K562 (cell line): ENCODE measurements around the gene ITGAD. TPM values are rescaled to one million over a fixed set of nuclear protein-coding genes. Genes with fewer than 3 reads are reported as not detected.

Experiments used
- ARID3B ChIP-seq: fragments of 250-450 bp; sonication (Bioruptor Pico); IDR thresholded peaks from 2 replicates; pipeline ENCODE4 v1.4.0; 2020; ENCODE audit warnings: borderline replicate concordance
- ATF3 ChIP-seq, 2 experiments: fragments of 450-650 bp in 1 of 2; sonication (generic) in 1 of 2; formaldehyde crosslinking in 1 of 2; IDR thresholded peaks in 1 of 2; conservative IDR thresholded peaks in 1 of 2; 2 replicates each; pipeline versions ENCODE4 v1.6.1 to v1.8.1; 2016 to 2023; ENCODE audit warnings: mild to moderate bottlenecking in 2 of 2, moderate library complexity in 2 of 2, inconsistent platforms in 1 of 2, missing genetic modification reagents in 1 of 2
- BMI1 ChIP-seq: fragments of 150-350 bp; IDR thresholded peaks from 2 replicates; pipeline ENCODE4 v1.6.1; 2014; ENCODE audit warnings: low read length
- DPF2 ChIP-seq: fragments of 450-650 bp; IDR thresholded peaks from 2 replicates; pipeline ENCODE4 v1.6.1; 2016
- HDGF ChIP-seq: fragments of 450-650 bp; IDR thresholded peaks from 2 replicates; pipeline ENCODE4 v1.6.1; 2016
- MAX ChIP-seq: sonication (generic); formaldehyde crosslinking; IDR thresholded peaks from 2 replicates; pipeline ENCODE4 v1.9.0; 2022; ENCODE audit warnings: mild to moderate bottlenecking, missing genetic modification reagents
- NR2C2 ChIP-seq, 2 experiments: fragments of 200-800 bp in 1 of 2; sonication (Bioruptor generic) in 1 of 2; sonication (generic) in 1 of 2; formaldehyde crosslinking in 1 of 2; IDR thresholded peaks; 2 replicates each; pipeline versions ENCODE4 v1.6.1 to v1.8.0; 2016 to 2022; ENCODE audit warnings: mild to moderate bottlenecking in 1 of 2, missing compliant biosample characterization in 1 of 2, missing genetic modification characterization in 1 of 2, missing genetic modification reagents in 1 of 2
- PKNOX1 ChIP-seq: fragments of 450-650 bp; IDR thresholded peaks from 2 replicates; pipeline ENCODE4 v1.6.1; 2016
- RAD21 ChIP-seq, 2 experiments: fragments of 250-450 bp in 1 of 2; fragments of 450-650 bp in 1 of 2; sonication (Bioruptor Pico) in 1 of 2; formaldehyde crosslinking in 1 of 2; IDR thresholded peaks in 1 of 2; conservative IDR thresholded peaks in 1 of 2; 2 replicates each; pipeline versions ENCODE4 v1.4.0 to v1.8.0; 2020 to 2022; ENCODE audit warnings: mild to moderate bottlenecking in 2 of 2, moderate library complexity in 1 of 2
- ZBTB2 ChIP-seq: fragments of 450-650 bp; IDR thresholded peaks from 2 replicates; pipeline ENCODE4 v1.6.1; 2016; ENCODE audit warnings: antibody characterized with exemption
- ZNF12 ChIP-seq: sonication (generic); formaldehyde crosslinking; IDR thresholded peaks from 2 replicates; pipeline ENCODE4 v1.4.0; 2020; ENCODE audit warnings: mild to moderate bottlenecking, missing genetic modification reagents
- ZNF316 ChIP-seq: fragments of 450-650 bp; IDR thresholded peaks from 2 replicates; pipeline ENCODE4 v1.6.1; 2016
- ZNF384 ChIP-seq: IDR thresholded peaks from 2 replicates; pipeline ENCODE4 v1.6.1; 2012; ENCODE audit warnings: low read depth, low read length, improper control_type of control experiment
- polyA plus RNA-seq, 8 experiments: library from polyadenylated mRNA; depleted of rRNA in 4 of 8; stranded (reverse) in 5 of 8; unstranded in 3 of 8; fragments of >200 nt; fragmentation: Nextera tagmentation in 2 of 8; fragmentation: Illumina TruSeq in 1 of 8; extraction: Ambion mirVana in 2 of 8; extraction: Trizol in 1 of 8; gene quantifications; 2 replicates each; pipeline versions ENCODE4 v1.2.1 to v1.2.3, GENCODE V29; 2011 to 2014; ENCODE audit warnings: inconsistent platforms in 1 of 8, missing spikeins in 1 of 8
- total RNA-seq, 7 experiments: library from RNA; depleted of rRNA in 6 of 7; stranded (reverse); fragments of >200 nt in 6 of 7; fragmentation: Illumina TruSeq in 2 of 7; extraction: Trizol in 2 of 7; gene quantifications; 2 replicates each; pipeline versions ENCODE4 v1.2.1 to v1.2.3, GENCODE V29; 2011 to 2021; ENCODE audit warnings: low replicate concordance in 1 of 7

Gene ITGAD
- total and polyA plus RNA-seq, 9 of the 15 experiments (the other 6 are each of a cell fraction or from before 2014, with no cell fraction given), result not detected

- TF ChIP-seq ARID3B (CRISPR knock-in tag), result no peak
- peak; percentile 94; the same call in 1 of the 2 replicates for TF ChIP-seq HDGF
- TF ChIP-seq ZNF384, result peak; percentile 83
- peak; percentile 74 for TF ChIP-seq PKNOX1
- TF ChIP-seq BMI1, result no peak
- TF ChIP-seq ZNF12, result no peak
- peak; percentile 96 for TF ChIP-seq ATF3 (IDR thresholded peaks at IDR 0.05)
- 0 out of 2 replicates have a peak, but pooled peaks have one; percentile 42 for TF ChIP-seq ATF3 (CRISPR knock-in tag; conservative IDR thresholded peaks at IDR 0.05)
- peak; percentile 88 for TF ChIP-seq DPF2
- TF ChIP-seq MAX (CRISPR knock-in tag), result 0 out of 2 replicates have a peak, but pooled peaks have one; percentile 18
- TF ChIP-seq ZBTB2, result peak; percentile 79; the same call in 1 of the 2 replicates
- TF ChIP-seq NR2C2 (CRISPR knock-in tag; IDR thresholded peaks at IDR 0.05), result peak; percentile 64; the same call in 1 of the 2 replicates
- TF ChIP-seq NR2C2 (tag; IDR thresholded peaks at IDR 0.05), result peak; percentile 85
- TF ChIP-seq ZNF316, result peak; percentile 100
- TF ChIP-seq RAD21 (CRISPR knock-in tag; conservative IDR thresholded peaks at IDR 0.05 in 1 of 2, IDR thresholded peaks at IDR 0.05 in 1 of 2), result peak in 1 of 2 experiments; percentile 33; a peak in 1 of 4 replicates
Measured at GRCh38 chr16:31453255-31454204, 60.4 kb downstream of the ITGAD start (continued).
